Activated T-helper 1 cell treated with Interleukin-2 at 50 U/mL for 16 hours (primary cell): ENCODE measurements around the gene CDCA8.
"Not testable (repeated sequence)": the region's sequence is repeated elsewhere in the genome, so short reads cannot be mapped to it uniquely, and the experiment has no call there.

Source experiments
- DNase-seq: peaks from one replicate; pipeline ENCODE4 v3.0.0-alpha.2; 2020; ENCODE audit warnings: low read depth

The CDCA8 gene

GRCh38 chr1:37718181-37718900 is 26.0 kb downstream of the CDCA8 start:
- DNase-seq, result no peak

GRCh38 chr1:37718901-37719571 is 26.7 kb downstream of the CDCA8 start:
- no peak for DNase-seq

GRCh38 chr1:37719572-37720195 is 27.4 kb downstream of the CDCA8 start:
- no peak for DNase-seq

GRCh38 chr1:37720231-37721130 is 28.2 kb downstream of the CDCA8 start:
- DNase-seq, result no peak

GRCh38 chr1:37721565-37721964 is 29.2 kb downstream of the CDCA8 start:
- DNase-seq, result no peak

- DNase-seq, result no peak
These were observed 30.1 kb downstream of the CDCA8 start for GRCh38 chr1:37722181-37723071.

GRCh38 chr1:37723072-37723389 is 30.7 kb downstream of the CDCA8 start:
- DNase-seq, result no peak

- DNase-seq, result no peak
These were observed 31.2 kb downstream of the CDCA8 start for GRCh38 chr1:37723390-37724078.

GRCh38 chr1:37724575-37724974 is 32.3 kb downstream of the CDCA8 start:
- DNase-seq, result no peak

GRCh38 chr1:37725851-37726613 is 33.7 kb downstream of the CDCA8 start:
- DNase-seq, result no peak

GRCh38 chr1:37726751-37727585 is 34.7 kb downstream of the CDCA8 start:
- no peak for DNase-seq

GRCh38 chr1:37728416-37728815 is 36.1 kb downstream of the CDCA8 start:
- no peak for DNase-seq

- no peak for DNase-seq
These were observed 38.1 kb downstream of the CDCA8 start for GRCh38 chr1:37730376-37730775.

GRCh38 chr1:37731312-37732019 is 39.1 kb downstream of the CDCA8 start:
- DNase-seq, result no peak

- no peak for DNase-seq
These were observed 39.9 kb downstream of the CDCA8 start for GRCh38 chr1:37732111-37732780.

GRCh38 chr1:37734629-37735591 is 42.6 kb downstream of the CDCA8 start:
- no peak for DNase-seq

GRCh38 chr1:37737975-37738374 is 45.7 kb downstream of the CDCA8 start:
- not testable (repeated sequence) for DNase-seq
